Gastrocnemius medialis (tissue), 4 donors: ENCODE data around the gene TRAM2. TPM values are rescaled to one million over a fixed set of nuclear protein-coding genes. Genes with fewer than 3 reads are reported as not detected.
A peak's percentile ranks its signal among the peaks of the same experiment; 100 is the strongest.

Experiments used
- ATAC-seq, 2 donors: fragments of 150-250 bp; one replicate each; pipeline ENCODE4 v1.9.1; 2016
- DNase-seq, 2 donors: peaks; one replicate each; pipeline ENCODE4 v3.0.0-alpha.2; 2019
- H3K27ac ChIP-seq, 4 donors: fragments of 200-600 bp; sonication (generic); 1 replicate in 1 of 4; 2 replicates in 3 of 4; pipeline ENCODE4 v1.5.1; 2016 to 2018; ENCODE audit warnings: mild to moderate bottlenecking in 2 of 4, moderate library complexity in 1 of 4
- H3K27me3 ChIP-seq, 3 donors: fragments of 200-600 bp; sonication (generic) in 2 of 3; 1 replicate in 1 of 3; 2 replicates in 2 of 3; pipeline versions ENCODE4 v1.5.1 to v1.6.0; 2016 to 2019; ENCODE audit warnings: mild to moderate bottlenecking in 1 of 3, moderate library complexity in 1 of 3
- H3K36me3 ChIP-seq, 2 donors: fragments of 200-600 bp; sonication (generic) in 1 of 2; one replicate each; pipeline ENCODE4 v1.5.1; 2017 to 2018
- H3K4me1 ChIP-seq, 2 donors: fragments of 200-600 bp; sonication (generic) in 1 of 2; one replicate each; pipeline ENCODE4 v1.5.1; 2016 to 2017; ENCODE audit warnings: mild to moderate bottlenecking in 2 of 2
- H3K4me3 ChIP-seq, 4 donors: fragments of 200-600 bp; sonication (generic) in 3 of 4; 1 replicate in 1 of 4; 2 replicates in 3 of 4; pipeline ENCODE4 v1.5.1; 2016 to 2019; ENCODE audit warnings: mild to moderate bottlenecking in 2 of 4
- H3K9me3 ChIP-seq, 3 donors: fragments of 200-600 bp; sonication (generic) in 2 of 3; 1 replicate in 1 of 3; 2 replicates in 2 of 3; pipeline ENCODE4 v1.5.1; 2016 to 2019
- POLR2A ChIP-seq, 2 donors: fragments of 450-650 bp; IDR thresholded peaks; one replicate each; pipeline ENCODE4 v1.6.1; 2017; ENCODE audit warnings: antibody characterized with exemption in 2 of 2, mild to moderate bottlenecking in 2 of 2, moderate library complexity in 2 of 2
- in situ Hi-C, 4 donors: fragments of 200-750 bp; cut with MboI; loops; one replicate each; pipeline versions ENCODE4 v1.15.0 to v1.8.0; 2017; ENCODE audit warnings: low sequenced_read_pairs in 4 of 4
- intact Hi-C: fragments of 100-400 bp; cut with DNase I; formaldehyde crosslinking; loops from one replicate; pipeline ENCODE4 v1.15.1; 2023; ENCODE audit warnings: low total_unique reads
- total RNA-seq, 4 donors: library from RNA; depleted of rRNA; stranded (reverse); fragments of >200 nt; gene quantifications; one replicate each; pipeline versions ENCODE4 v1.1.0 to v1.2.3, GENCODE V29; 2016
- TF ChIP-seq, protein P1 (sequence below), 5 experiments: fragments of 450-650 bp in 3 of 5; fragments of 200-600 bp in 2 of 5; sonication (generic) in 2 of 5; IDR thresholded peaks in 4 of 5; conservative IDR thresholded peaks in 1 of 5; 1 replicate in 4 of 5; 2 replicates in 1 of 5; pipeline ENCODE4 v1.5.1; 2016 to 2019; ENCODE audit warnings: antibody characterized with exemption in 5 of 5, mild to moderate bottlenecking in 3 of 5, moderate library complexity in 3 of 5

The TRAM2 gene
- total RNA-seq, 4 donors from 2014 or later: 2.4 to 4.5 (median 3.6) TPM

- ATAC-seq (no peak), DNase-seq (no peak)
- TF ChIP-seq, protein P1, sequence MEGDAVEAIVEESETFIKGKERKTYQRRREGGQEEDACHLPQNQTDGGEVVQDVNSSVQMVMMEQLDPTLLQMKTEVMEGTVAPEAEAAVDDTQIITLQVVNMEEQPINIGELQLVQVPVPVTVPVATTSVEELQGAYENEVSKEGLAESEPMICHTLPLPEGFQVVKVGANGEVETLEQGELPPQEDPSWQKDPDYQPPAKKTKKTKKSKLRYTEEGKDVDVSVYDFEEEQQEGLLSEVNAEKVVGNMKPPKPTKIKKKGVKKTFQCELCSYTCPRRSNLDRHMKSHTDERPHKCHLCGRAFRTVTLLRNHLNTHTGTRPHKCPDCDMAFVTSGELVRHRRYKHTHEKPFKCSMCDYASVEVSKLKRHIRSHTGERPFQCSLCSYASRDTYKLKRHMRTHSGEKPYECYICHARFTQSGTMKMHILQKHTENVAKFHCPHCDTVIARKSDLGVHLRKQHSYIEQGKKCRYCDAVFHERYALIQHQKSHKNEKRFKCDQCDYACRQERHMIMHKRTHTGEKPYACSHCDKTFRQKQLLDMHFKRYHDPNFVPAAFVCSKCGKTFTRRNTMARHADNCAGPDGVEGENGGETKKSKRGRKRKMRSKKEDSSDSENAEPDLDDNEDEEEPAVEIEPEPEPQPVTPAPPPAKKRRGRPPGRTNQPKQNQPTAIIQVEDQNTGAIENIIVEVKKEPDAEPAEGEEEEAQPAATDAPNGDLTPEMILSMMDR (IDR thresholded peaks at IDR 0.05 in 4 of 5, conservative IDR thresholded peaks at IDR 0.05 in 1 of 5): no peak
- TF ChIP-seq POLR2A (IDR thresholded peaks at IDR 0.05): no peak
- Histone ChIP-seq H3K9me3 (no peaks in the 10 kb centered on the region), H3K27me3 (no peaks in the 10 kb centered on the region), H3K4me3 (no peak overlapping the region), H3K36me3 (no peaks in the 10 kb centered on the region), H3K27ac (peak overlapping the region in 2 of 4 donors; percentile 4 to 25), H3K4me1 (peaks cover 40 to 43% of the 10 kb centered on the region in 2 donors)
- in situ Hi-C loops: loop anchor here in 1 of 4 donors (10.0 kb wide), 1 partner anchor 58 kb away; no protein-coding TSS in a partner anchor
- intact Hi-C loops: no loop called here
Observed at GRCh38 chr6:52572536-52572935, 4.3 kb downstream of the TRAM2 start.

- no peak for TF ChIP-seq POLR2A (IDR thresholded peaks at IDR 0.05)
- TF ChIP-seq, protein P1 (IDR thresholded peaks at IDR 0.05 in 4 of 5, conservative IDR thresholded peaks at IDR 0.05 in 1 of 5): no peak
- DNase-seq (no peak), ATAC-seq (no peak)
- no peak overlapping the region for H3K27ac ChIP-seq
- no peaks in the 10 kb centered on the region for H3K36me3 ChIP-seq
- H3K27me3 ChIP-seq: no peaks in the 10 kb centered on the region
- in situ Hi-C loops: loop anchor here in 1 of 4 donors (10.0 kb wide), 1 partner anchor 56 kb away; no protein-coding TSS in a partner anchor
- peaks cover 51 to 52% of the 10 kb centered on the region in 2 donors for H3K4me1 ChIP-seq
- H3K9me3 ChIP-seq: no peaks in the 10 kb centered on the region
- H3K4me3 ChIP-seq: no peak overlapping the region
- intact Hi-C loops: no loop called here
Observed at GRCh38 chr6:52571099-52571755, 5.6 kb downstream of the TRAM2 start.

DNA sequence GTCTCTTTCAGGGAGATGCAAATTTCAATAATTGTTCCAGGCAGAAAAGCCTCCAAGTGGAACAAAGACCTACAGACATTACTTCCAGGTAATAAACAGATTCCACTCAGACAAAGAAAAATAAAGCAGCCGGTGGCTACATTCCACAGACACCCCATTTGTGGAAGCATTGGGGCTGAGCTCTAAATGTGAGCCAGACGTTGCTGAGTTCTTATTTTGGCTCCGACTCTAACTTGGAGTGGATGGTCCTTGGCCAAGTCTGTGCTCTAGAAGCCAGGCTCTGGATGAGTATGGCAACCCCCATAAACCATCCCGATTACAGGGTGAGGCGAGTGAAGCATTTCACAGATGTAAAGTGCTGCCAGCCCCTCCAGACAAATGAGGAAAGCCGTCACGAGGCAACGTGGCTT lies 6.6 kb downstream of the TRAM2 start:
- peak overlapping the region in 1 of 4 donors; percentile 33 for H3K27ac ChIP-seq
- H3K36me3 ChIP-seq: no peaks in the 10 kb centered on the region
- intact Hi-C loops (no loop called here), in situ Hi-C loops (loop anchor here in 1 of 4 donors (10.0 kb wide), 1 partner anchor 55 kb away; no protein-coding TSS in a partner anchor)
- no peak for TF ChIP-seq POLR2A (IDR thresholded peaks at IDR 0.05)
- TF ChIP-seq, protein P1 (IDR thresholded peaks at IDR 0.05 in 4 of 5, conservative IDR thresholded peaks at IDR 0.05 in 1 of 5): no peak
- DNase-seq: no peak
- H3K4me3 ChIP-seq: no peak overlapping the region
- H3K27me3 ChIP-seq: no peaks in the 10 kb centered on the region
- H3K9me3 ChIP-seq: no peaks in the 10 kb centered on the region
- no peak for ATAC-seq
- H3K4me1 ChIP-seq: peaks cover 51 to 56% of the 10 kb centered on the region in 2 donors

GRCh38 chr6:52568320-52568719 lies 8.5 kb downstream of the TRAM2 start:
- H3K4me1 ChIP-seq: peaks cover 41% of the 10 kb centered on the region in 2 donors
- no peak overlapping the region for H3K4me3 ChIP-seq
- peak overlapping the region; percentile 12 to 61 (median 38) for H3K27ac ChIP-seq
- DNase-seq (no peak), ATAC-seq (no peak)
- no peak for TF ChIP-seq POLR2A (IDR thresholded peaks at IDR 0.05)
- TF ChIP-seq, protein P1 (IDR thresholded peaks at IDR 0.05 in 4 of 5, conservative IDR thresholded peaks at IDR 0.05 in 1 of 5): no peak
- no peaks in the 10 kb centered on the region for H3K9me3 ChIP-seq
- H3K36me3 ChIP-seq: no peaks in the 10 kb centered on the region
- intact Hi-C loops (no loop called here), in situ Hi-C loops (no loop called here)
- H3K27me3 ChIP-seq: no peaks in the 10 kb centered on the region
